HG03469 (cell line): Measurements from ENCODE around the gene GRAMD1B.
"Not testable (repeated sequence)": the region's sequence is repeated elsewhere in the genome, so short reads cannot be mapped to it uniquely, and the experiment has no call there.

Experiments used
- ATAC-seq: cut with Tn5 transposase; IDR thresholded peaks from one replicate; pipeline ENCODE4 v1.9.1; 2021; ENCODE audit warnings: mild to moderate bottlenecking, moderate library complexity, moderate number of reproducible peaks; ENCODE audit not compliant: unreplicated experiment

GRAMD1B gene

DNA sequence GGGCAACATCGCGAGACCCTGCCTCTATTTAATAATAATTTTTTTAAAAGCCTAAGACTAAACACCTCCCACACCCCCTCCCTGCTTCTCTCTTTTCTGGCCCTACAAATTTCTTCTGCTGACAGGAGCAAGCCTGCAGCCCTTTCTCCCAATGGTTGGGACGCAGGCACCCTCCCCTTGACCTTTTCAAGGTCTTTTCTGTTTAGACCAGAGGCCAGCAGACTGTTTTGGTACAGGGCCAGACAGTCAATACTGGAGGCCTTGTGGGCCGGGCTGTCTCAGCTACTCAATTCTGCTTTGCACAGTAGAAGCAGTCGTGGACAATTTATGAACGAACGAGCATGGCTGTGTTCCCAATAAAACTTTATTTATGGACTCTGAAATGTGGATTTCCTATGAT, 132.1 kb downstream of the GRAMD1B start:
- ATAC-seq = no peak

DNA sequence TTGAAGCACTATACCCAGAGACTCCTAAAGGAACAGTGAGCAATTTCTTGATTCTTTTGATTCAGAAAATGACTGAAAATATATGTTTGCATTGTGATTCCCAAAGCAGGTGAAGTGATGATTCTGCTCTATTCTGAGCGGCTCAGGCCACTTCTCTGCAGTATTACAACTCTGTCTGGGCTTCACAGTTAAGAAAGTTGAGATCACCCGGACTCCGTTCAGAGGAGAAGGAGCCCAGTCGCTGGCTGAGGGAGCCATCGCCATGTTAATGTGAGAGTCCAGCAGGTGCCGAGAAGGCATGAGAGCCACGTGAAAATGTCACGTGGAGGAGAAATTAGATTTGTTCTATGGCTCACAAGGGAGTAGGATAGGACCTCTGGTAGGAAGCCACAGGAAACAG, 132.8 kb downstream of the GRAMD1B start:
- no peak for ATAC-seq

DNA sequence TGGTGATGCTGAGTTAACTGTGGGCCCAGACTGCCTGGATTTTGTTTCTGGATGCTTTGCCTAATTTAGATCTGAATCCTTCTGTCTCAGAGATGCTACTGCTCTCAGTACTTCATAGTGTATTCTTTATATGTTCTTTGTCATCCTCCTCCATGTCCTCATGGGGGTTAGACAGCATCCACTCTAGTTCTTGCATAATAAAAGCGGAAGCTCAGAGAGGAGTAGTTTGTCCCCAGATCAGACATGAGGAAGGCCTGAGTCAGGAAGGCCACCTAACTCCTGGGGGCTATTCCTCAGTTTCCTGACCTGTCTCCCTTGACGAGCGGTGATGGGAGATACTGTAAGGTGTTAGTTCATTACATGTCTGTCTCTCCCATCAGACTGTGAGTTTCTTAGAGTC, 134.2 kb downstream of the GRAMD1B start:
- ATAC-seq = no peak

DNA sequence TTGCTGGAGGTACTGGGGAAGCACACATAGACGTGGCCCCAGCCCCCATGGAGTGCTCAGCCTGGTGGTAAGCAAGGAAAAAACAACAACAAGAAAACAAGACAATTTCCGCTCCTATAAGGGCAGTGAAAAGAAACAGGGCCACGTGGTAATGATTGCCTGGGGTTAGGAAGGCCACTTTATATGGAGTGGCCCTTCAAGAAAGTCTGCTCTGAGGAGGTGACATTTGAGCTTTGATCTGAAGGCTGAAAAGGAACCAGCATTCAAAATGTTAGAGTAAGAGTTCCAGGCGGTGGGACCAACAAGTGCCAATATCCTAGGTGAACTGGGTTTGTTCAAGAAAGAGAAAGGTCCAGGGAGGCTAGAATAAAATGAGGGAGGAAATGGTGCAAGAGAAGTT, 136.8 kb downstream of the GRAMD1B start:
- no peak for ATAC-seq

DNA sequence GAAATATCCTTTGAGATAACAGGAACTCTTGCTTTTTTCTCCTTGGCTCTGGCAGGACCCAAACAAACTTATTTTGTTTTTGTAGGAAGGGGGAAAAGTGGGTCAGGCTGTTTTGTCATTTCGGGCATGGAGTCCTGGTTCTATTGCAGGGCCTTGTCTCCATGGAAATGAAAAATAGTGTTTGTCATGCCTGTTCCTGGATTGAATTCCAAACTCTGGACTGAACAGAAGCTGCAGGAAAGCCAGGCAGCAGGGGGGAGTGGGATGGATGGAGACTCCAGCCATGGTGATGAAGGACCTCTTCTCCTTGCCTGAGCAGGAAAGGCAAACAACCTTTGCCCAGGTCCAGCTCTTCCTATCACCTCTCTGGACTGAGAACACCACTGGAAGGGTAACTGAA, 137.4 kb downstream of the GRAMD1B start:
- no peak for ATAC-seq

DNA sequence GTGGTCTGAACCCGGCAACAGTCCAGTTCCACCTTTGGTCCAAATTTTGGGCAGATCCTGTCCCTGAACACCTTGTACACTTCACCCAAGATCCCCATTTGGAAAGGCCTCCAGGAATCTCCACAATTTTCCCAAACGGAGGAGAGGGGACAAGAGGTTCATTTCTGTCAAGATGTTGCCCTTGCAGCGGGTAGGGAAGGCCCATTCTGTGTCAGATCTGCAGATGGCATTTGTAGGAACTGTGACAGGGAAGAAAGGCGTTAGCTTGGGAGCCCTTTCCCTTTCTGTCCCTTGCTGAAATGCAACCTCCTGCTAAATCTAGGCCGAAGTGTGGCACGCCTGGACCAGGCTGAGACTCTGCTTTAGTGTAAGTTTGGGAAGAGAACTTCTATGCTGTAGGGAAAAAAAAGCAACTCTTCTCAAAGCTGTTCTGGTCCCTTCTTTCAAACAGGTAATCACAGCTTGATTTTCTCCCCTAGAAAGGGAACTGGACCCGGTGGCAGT, 138.3 kb downstream of the GRAMD1B start:
- ATAC-seq = no peak

- no peak for ATAC-seq
Observed at GRCh38 chr11:123569393-123569792, 139.3 kb downstream of the GRAMD1B start.

DNA sequence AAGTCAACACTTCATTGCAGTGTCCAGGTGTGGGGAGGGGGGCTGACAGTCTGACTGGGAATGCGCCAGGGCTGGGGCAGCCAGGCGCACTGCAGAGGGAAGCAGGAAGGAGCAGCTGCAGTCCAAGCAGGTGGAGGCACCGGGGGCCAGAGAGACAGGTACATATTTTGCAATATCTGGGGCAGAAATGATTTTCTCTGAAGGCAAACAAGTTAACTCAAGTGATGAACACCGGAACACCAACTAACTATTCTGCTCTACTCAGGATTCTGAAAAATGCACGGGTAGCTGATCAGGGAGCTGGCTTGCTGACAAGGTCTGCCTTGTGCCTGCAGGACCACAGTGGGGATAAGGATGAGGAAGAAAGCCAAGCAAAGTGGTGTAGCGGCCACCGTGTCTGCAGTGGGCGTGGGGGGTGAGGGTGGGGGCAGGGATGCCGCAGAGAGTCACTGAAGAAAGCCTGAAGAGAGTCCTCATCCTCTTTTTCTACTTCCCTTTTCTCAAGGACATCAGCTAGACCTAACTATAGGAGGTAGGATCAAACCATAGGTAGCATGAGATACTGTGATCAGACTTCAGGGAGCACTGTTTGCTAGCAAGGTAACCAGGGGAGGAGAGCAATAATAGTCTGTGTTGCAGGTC, 141.0 kb downstream of the GRAMD1B start:
- no peak for ATAC-seq

DNA sequence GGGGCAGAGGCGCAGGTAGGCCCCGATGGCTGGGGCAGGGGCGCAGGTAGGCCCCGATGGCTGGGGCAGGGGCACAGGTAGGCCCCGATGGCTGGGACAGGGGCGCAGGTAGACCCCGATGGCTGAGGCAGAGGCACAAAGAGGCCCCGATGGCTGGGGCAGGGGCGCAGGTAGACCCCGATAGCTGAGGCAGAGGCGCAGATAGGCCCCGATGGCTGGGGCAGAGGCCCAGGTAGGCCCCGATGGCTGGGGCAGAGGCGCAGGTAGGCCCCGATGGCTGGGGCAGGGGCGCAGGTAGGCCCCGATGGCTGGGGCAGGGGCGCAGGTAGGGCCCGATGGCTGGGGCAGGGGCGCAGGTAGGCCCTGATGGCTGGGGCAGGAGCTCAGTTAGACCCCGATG, 142.7 kb downstream of the GRAMD1B start:
- not testable (repeated sequence) for ATAC-seq

- no peak for ATAC-seq
Observed at GRCh38 chr11:123573286-123573685, 143.2 kb downstream of the GRAMD1B start.

DNA sequence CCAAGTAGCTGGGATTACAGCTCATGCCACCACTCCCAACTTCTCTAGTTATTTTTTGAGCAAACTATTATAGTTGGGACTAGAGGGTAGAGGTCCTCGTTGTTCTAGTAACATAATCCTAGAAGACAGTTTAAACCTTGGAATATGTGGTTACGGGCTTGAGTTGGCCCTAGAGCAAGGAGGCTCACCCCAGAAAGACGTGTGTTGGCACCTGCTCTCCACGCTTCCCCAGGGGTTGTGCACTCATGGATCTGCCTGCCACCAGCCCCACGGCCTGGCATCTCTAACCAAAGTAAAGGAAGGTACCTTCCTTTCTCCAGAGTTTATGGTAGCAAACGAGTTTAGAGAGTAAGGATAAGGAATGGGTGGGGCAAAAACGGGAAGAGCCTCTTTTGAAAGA, 145.4 kb downstream of the GRAMD1B start:
- no peak for ATAC-seq

GRCh38 chr11:123576082-123576481, 146.0 kb downstream of the GRAMD1B start:
- no peak for ATAC-seq

GRCh38 chr11:123576501-123576900, 146.4 kb downstream of the GRAMD1B start:
- ATAC-seq = no peak

DNA sequence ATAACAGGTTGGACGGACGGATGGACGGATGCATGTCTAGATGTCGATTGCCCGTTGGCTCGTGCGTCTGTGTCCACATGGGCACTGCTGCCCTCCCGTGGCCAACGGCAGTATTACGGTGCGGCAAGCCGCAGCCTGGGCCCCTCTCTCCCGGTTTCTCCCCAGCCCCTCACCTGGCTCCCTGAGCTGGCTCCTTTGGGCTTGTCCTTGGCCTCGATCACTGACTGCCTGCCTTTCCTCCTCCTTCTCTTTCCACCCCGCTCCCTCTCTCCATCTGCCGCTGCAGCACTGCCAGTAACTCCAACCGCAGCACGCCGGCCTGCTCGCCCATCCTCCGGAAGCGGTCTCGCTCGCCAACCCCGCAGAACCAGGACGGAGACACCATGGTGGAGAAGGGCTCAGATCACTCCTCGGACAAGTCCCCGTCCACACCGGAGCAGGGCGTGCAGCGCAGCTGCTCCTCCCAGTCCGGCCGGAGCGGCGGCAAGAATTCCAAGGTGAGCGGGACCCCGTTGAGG, 147.1 kb downstream of the GRAMD1B start:
- ATAC-seq = no peak

DNA sequence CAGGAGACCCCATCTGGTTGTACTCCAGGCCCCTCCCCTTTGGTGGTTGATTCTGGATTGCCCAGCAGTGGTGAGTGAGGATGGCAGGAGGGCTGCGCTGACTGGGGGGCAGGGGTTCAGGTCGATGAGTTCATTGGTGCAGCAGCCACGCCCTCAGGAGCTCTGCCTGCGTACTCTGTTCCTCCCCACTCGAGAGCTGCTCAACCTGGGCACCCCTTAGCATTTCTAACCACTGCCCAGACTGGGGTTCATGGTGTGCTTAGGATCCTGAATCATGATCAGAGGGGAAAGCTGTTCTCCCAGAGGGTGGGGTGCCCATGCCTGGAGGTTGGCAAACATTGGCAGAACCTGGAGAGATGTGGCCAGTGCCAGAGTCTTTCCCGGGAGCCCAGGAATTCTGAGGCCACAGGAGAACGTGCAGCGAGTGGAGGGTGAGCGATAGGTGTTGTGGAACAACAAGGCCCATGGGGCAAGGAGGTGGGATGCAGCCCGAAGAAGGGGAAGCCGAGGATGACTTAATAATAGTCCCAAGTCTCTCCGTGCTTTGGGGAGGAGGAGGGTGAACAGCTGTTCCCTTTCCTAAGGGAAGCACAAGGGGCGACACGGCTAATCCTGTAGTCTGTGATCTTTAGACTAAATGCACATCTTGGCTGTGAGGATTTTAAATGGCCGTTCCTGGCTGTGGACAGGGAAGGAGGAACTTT, 148.9 kb downstream of the GRAMD1B start:
- ATAC-seq = no peak

- ATAC-seq = no peak
Observed at GRCh38 chr11:123579482-123579812, 149.4 kb downstream of the GRAMD1B start.

DNA sequence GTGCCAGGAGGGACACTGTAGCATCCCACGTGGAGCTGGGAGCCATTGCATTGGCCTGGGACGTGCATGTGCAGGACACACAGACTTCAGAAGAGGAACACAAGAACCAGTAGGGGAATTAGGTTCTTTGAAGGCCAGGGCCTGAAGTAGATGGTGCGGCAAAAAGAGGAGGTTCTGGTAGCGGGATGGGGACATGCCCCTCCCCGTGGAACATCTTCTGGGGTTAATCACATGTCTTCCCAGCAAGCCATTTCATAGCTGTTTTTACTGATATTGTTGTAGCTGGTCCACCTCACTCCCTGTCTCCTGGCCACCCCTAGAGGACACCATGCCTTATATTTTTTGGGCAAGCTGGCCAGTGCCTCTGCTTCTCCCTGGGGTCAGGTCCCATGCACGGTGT, 150.1 kb downstream of the GRAMD1B start:
- ATAC-seq = no peak

- peak; percentile 88 for ATAC-seq
Observed at GRCh38 chr11:123580557-123581275, 150.6 kb downstream of the GRAMD1B start.

- no peak for ATAC-seq
Observed at GRCh38 chr11:123581651-123582399, 151.8 kb downstream of the GRAMD1B start.

DNA sequence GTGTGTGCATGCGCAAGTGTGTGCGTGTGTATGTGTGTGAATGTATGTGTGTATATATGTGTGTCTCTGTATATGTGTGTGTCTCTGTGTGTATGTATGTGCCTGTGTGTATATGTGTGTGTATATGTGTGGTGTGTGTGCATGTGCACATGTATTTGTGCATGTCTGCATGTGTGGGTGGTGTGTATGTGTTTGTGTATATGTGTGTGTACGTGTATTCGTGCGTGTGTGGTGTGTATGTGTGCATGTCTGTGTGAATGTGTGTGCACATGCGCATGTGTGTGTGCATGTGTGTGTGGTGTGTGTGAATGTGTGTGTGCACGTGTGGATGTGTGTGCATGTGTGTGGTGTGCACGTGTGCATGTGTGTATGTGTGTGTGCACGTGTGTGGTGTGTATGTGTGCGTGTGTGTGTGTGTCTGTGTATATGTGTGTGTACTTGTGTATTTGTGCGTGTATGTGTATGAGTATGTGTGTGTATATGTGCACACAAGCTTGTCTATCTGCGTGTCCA, 153.0 kb downstream of the GRAMD1B start:
- ATAC-seq = no peak

GRCh38 chr11:123584186-123584585, 154.1 kb downstream of the GRAMD1B start:
- no peak for ATAC-seq
